ENCODE data around the gene SLIT3. TPM values are rescaled to one million over a fixed set of nuclear protein-coding genes. Genes with fewer than 3 reads are reported as not detected.

The SLIT3 gene
- total and polyA plus RNA-seq, 4 donors = 4.6 to 48.5 (median 19.8) TPM

DNA sequence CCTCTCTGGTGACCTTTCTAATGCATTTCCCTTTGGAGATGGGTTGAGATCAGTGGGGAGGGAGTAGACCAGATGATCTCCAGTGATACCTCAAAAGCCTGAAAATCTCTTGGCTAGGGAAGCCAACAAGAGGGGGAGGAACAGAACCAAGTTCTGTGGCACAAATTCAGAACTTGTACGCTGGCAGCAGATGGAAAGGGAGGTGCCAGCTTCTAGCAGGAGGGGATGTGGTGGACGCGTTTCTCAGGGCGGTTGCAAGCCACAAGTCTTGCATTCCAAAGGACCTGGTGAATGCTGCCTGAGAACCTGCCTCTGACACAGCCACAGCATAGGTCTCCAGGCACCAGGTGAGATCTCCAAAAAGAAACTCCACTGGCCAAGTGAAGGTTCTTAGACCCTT lies 13.4 kb downstream of the SLIT3 start:
- Histone ChIP-seq H3K4me3 (no peak overlapping the region), H3K27ac (ENCODE audit: low read depth in 1 of 2, low read length in 1 of 2) (peak overlapping the region in 1 of 2 donors; percentile 71), H3K9me3 (ENCODE audit: control insufficient read depth in 4 of 4, insufficient read depth in 3 of 4, low read length in 3 of 4) (peaks cover 0 to 13% (median 2%) of the 10 kb centered on the region in 4 donors), H3K9ac (ENCODE audit: insufficient read depth in 1 of 2, low read length in 2 of 2) (no peak overlapping the region), H3K4me1 (ENCODE audit: control insufficient read depth in 5 of 5, insufficient read depth in 5 of 5, low read length in 5 of 5) (peaks cover 0 to 11% (median 3%) of the 10 kb centered on the region in 5 donors), H3K36me3 (ENCODE audit: control insufficient read depth in 4 of 4, insufficient read depth in 4 of 4, low read length in 4 of 4) (no peaks in the 10 kb centered on the region), H3K27me3 (ENCODE audit: control insufficient read depth in 3 of 3, insufficient read depth in 3 of 3, low read length in 2 of 3) (no peaks in the 10 kb centered on the region)
- DNase-seq (no peak), ATAC-seq (ENCODE audit: insufficient read depth, low FRiP score) (no peak)
- 62 to 93% methylated on average over 4 of the region's 4 CpGs for WGBS, 2 donors
- TF ChIP-seq, protein P1, sequence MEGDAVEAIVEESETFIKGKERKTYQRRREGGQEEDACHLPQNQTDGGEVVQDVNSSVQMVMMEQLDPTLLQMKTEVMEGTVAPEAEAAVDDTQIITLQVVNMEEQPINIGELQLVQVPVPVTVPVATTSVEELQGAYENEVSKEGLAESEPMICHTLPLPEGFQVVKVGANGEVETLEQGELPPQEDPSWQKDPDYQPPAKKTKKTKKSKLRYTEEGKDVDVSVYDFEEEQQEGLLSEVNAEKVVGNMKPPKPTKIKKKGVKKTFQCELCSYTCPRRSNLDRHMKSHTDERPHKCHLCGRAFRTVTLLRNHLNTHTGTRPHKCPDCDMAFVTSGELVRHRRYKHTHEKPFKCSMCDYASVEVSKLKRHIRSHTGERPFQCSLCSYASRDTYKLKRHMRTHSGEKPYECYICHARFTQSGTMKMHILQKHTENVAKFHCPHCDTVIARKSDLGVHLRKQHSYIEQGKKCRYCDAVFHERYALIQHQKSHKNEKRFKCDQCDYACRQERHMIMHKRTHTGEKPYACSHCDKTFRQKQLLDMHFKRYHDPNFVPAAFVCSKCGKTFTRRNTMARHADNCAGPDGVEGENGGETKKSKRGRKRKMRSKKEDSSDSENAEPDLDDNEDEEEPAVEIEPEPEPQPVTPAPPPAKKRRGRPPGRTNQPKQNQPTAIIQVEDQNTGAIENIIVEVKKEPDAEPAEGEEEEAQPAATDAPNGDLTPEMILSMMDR (IDR thresholded peaks at IDR 0.05; ENCODE audit: control extremely low read depth, extremely low read depth) = no peak

DNA sequence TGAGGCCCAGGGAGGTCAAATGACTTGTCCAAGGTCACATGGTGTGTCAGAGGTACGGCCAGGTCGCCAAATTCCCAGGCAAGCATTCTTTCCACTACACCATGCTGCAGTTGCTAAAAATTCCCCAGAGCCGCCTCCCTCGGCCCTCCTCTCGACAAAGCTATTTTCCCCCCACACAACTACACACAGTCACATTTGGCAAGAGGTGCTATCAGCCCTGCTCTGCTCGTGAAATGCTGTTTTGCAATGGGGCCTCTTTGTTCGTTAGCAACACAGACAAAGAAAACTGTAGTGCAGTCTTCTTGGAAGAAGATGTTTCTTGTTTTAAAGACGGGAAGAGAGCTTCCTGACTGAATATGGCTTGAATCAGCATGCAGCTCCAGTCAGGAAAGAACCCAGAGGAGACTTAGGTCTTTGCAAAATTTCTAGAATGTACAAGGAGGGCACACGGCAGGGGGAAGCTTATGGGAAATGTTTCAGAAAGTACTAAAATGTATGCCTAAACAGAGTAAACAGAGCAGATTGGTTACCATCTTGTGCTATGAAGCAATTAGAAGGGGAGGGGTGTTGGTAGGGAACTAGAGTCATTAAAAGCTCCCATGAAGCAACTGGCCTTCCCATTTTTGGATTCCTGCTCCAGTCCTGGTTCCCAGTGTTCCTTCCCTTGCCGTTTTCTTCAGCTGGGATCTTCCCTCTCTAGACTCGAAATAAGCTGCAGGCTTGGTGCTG lies 14.2 kb downstream of the SLIT3 start:
- Histone ChIP-seq H3K4me1 (ENCODE audit: control insufficient read depth in 5 of 5, insufficient read depth in 5 of 5, low read length in 5 of 5) (peaks cover 0 to 16% (median 3%) of the 10 kb centered on the region in 5 donors), H3K9me3 (ENCODE audit: control insufficient read depth in 4 of 4, insufficient read depth in 3 of 4, low read length in 3 of 4) (peaks cover 0 to 13% (median 2%) of the 10 kb centered on the region in 4 donors), H3K36me3 (ENCODE audit: control insufficient read depth in 4 of 4, insufficient read depth in 4 of 4, low read length in 4 of 4) (no peaks in the 10 kb centered on the region), H3K9ac (ENCODE audit: insufficient read depth in 1 of 2, low read length in 2 of 2) (no peak overlapping the region), H3K27ac (ENCODE audit: low read depth in 1 of 2, low read length in 1 of 2) (peak overlapping the region in 1 of 2 donors; percentile 71), H3K4me3 (no peak overlapping the region), H3K27me3 (ENCODE audit: control insufficient read depth in 3 of 3, insufficient read depth in 3 of 3, low read length in 2 of 3) (no peaks in the 10 kb centered on the region)
- TF ChIP-seq, protein P1 (IDR thresholded peaks at IDR 0.05; ENCODE audit: control extremely low read depth, extremely low read depth) = no peak
- 66 to 78% methylated on average over 11 of the region's 11 CpGs for WGBS, 2 donors
- ATAC-seq (ENCODE audit: insufficient read depth, low FRiP score) = no peak
- DNase-seq = peak in 2 of 3 donors; percentile 26 to 42

DNA sequence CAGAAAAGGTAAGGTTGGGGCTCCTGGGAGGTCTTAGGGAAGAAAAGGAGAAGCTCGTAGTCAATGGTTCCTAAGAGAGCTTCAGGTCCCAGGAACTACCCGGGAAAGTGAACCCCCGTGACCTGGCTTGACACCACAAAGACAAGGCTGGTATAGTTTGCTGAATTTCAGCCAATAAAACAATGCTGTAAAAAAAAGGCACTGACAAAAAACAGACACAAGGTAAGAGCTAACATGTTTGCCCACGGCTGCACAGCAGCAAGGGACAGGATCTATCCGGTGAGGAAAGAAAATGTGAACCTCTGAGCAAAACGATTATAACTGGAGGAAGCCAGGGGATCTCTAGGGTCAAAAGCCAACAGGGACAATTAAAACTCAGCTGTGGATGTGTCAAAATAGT lies 17.1 kb downstream of the SLIT3 start:
- TF ChIP-seq, protein P1 (IDR thresholded peaks at IDR 0.05; ENCODE audit: control extremely low read depth, extremely low read depth) = no peak
- H3K36me3 ChIP-seq (ENCODE audit: control insufficient read depth in 4 of 4, insufficient read depth in 4 of 4, low read length in 4 of 4) = no peaks in the 10 kb centered on the region
- H3K9ac ChIP-seq (ENCODE audit: insufficient read depth in 1 of 2, low read length in 2 of 2) = no peak overlapping the region
- H3K4me3 ChIP-seq = no peak overlapping the region
- H3K9me3 ChIP-seq (ENCODE audit: control insufficient read depth in 4 of 4, insufficient read depth in 3 of 4, low read length in 3 of 4) = peaks cover 0 to 10% (median 2%) of the 10 kb centered on the region in 4 donors
- ATAC-seq (ENCODE audit: insufficient read depth, low FRiP score) = no peak
- peaks cover 0 to 23% (median 3%) of the 10 kb centered on the region in 5 donors for H3K4me1 ChIP-seq (ENCODE audit: control insufficient read depth in 5 of 5, insufficient read depth in 5 of 5, low read length in 5 of 5)
- WGBS, 2 donors = 79 to 82% methylated on average over 6 of the region's 6 CpGs
- H3K27ac ChIP-seq (ENCODE audit: low read depth in 1 of 2, low read length in 1 of 2) = no peak overlapping the region
- no peaks in the 10 kb centered on the region for H3K27me3 ChIP-seq (ENCODE audit: control insufficient read depth in 3 of 3, insufficient read depth in 3 of 3, low read length in 2 of 3)
- no peak for DNase-seq
